ENCODE data around the gene PPM1J. TPM values are rescaled to one million over a fixed set of nuclear protein-coding genes. Genes with fewer than 3 reads are reported as not detected.
A peak's percentile ranks its signal among the peaks of the same experiment; 100 is the strongest.

Gene PPM1J
- total RNA-seq, 1 experiment from 2014 or later = 0.51 TPM

GRCh38 chr1:112735752-112736151, 20.6 kb upstream of the PPM1J start:
- DNase-seq (ENCODE audit: low read depth, low spot score) (no peak), ATAC-seq (peak; percentile 42; the same call in 1 of the 2 replicates)
- TF ChIP-seq REST (IDR thresholded peaks at IDR 0.05; ENCODE audit: insufficient read depth in 1 of 2, low read depth in 2 of 2, low read length in 1 of 2) (no peak), TCF7L2 (IDR thresholded peaks at IDR 0.05; ENCODE audit: low read depth, low read length) (no peak), CTCF (IDR thresholded peaks at IDR 0.05) (no peak), SIN3A (IDR thresholded peaks at IDR 0.05; ENCODE audit: borderline replicate concordance, insufficient read depth, low read depth, low read length) (no peak), POLR2AphosphoS5 (IDR thresholded peaks at IDR 0.05; ENCODE audit: low read depth, low read length) (no peak)
- in situ Hi-C loops (cut with HindIII; ENCODE audit: low pct_unique_long_range_greater_than_20kb, low sequenced_read_pairs) (no loop called here), intact Hi-C loops (cut with micrococcal nuclease; ENCODE audit: unreplicated experiment) (no loop called here)
- no TSS peak for BruUV-seq (replicated peaks)
- Histone ChIP-seq H3K27ac (ENCODE audit: low read length) (no peak overlapping the region), H3K4me3 (ENCODE audit: low read depth in 2 of 2, low read length in 2 of 2) (no peak overlapping the region), H3K9me3 (ENCODE audit: control insufficient read depth, insufficient read depth, low read depth, low read length) (no peaks in the 10 kb centered on the region), H3K27me3 (ENCODE audit: control insufficient read depth, insufficient read depth, low read length) (no peaks in the 10 kb centered on the region), H3K4me1 (ENCODE audit: control insufficient read depth, insufficient read depth, low read length) (no peaks in the 10 kb centered on the region), H3K36me3 (ENCODE audit: control insufficient read depth, insufficient read depth, low read length) (no peaks in the 10 kb centered on the region)
- CTCF ChIA-PET = no interaction called here
- POLR2A ChIA-PET = no interaction called here

- DNase-seq (ENCODE audit: low read depth, low spot score) (no peak), ATAC-seq (no peak)
- no peak for TF ChIP-seq CTCF (IDR thresholded peaks at IDR 0.05)
- no peak for TF ChIP-seq POLR2AphosphoS5 (IDR thresholded peaks at IDR 0.05; ENCODE audit: low read depth, low read length)
- no peak for TF ChIP-seq TCF7L2 (IDR thresholded peaks at IDR 0.05; ENCODE audit: low read depth, low read length)
- Histone ChIP-seq H3K27ac (ENCODE audit: low read length) (no peak overlapping the region), H3K27me3 (ENCODE audit: control insufficient read depth, insufficient read depth, low read length) (no peaks in the 10 kb centered on the region), H3K4me1 (ENCODE audit: control insufficient read depth, insufficient read depth, low read length) (no peaks in the 10 kb centered on the region), H3K36me3 (ENCODE audit: control insufficient read depth, insufficient read depth, low read length) (no peaks in the 10 kb centered on the region), H3K9me3 (ENCODE audit: control insufficient read depth, insufficient read depth, low read depth, low read length) (no peaks in the 10 kb centered on the region), H3K4me3 (ENCODE audit: low read depth in 2 of 2, low read length in 2 of 2) (no peak overlapping the region)
- in situ Hi-C loops (cut with HindIII; ENCODE audit: low pct_unique_long_range_greater_than_20kb, low sequenced_read_pairs) = no loop called here
- ChIA-PET POLR2A (no interaction called here), CTCF (interaction anchor here (0.7 kb wide), 1 partner anchor 13 kb away, joined by 6 read pairs; no protein-coding TSS in a partner anchor)
- no TSS peak for BruUV-seq (replicated peaks)
- intact Hi-C loops (cut with micrococcal nuclease; ENCODE audit: unreplicated experiment) = no loop called here
Measured at GRCh38 chr1:112731451-112731850, 16.3 kb upstream of the PPM1J start.

All from Panc1 (cell line).